Measurements from ENCODE around the gene PI4KB.

Gene PI4KB

GRCh38 chr1:151309811-151310323 is 17.3 kb downstream of the PI4KB start:
- no peaks in the 10 kb centered on the region for H3K27me3 Mint-ChIP-seq
- peaks cover 31% of the 10 kb centered on the region for H3K4me1 Mint-ChIP-seq
- no peak overlapping the region for H3K4me3 Mint-ChIP-seq
- H3K36me3 Mint-ChIP-seq (ENCODE audit: low read depth) = peaks cover 35% of the 10 kb centered on the region
- no peak for ATAC-seq
- no peak overlapping the region for H3K27ac Mint-ChIP-seq
- DNase-seq = no peak
- H3K9me3 Mint-ChIP-seq = no peaks in the 10 kb centered on the region

- no peak for DNase-seq
- no peak for ATAC-seq
- no peaks in the 10 kb centered on the region for H3K27me3 Mint-ChIP-seq
- no peaks in the 10 kb centered on the region for H3K4me1 Mint-ChIP-seq
- no peak overlapping the region for H3K27ac Mint-ChIP-seq
- H3K4me3 Mint-ChIP-seq = no peak overlapping the region
- no peaks in the 10 kb centered on the region for H3K9me3 Mint-ChIP-seq
- H3K36me3 Mint-ChIP-seq (ENCODE audit: low read depth) = peaks cover 35% of the 10 kb centered on the region
Observed at GRCh38 chr1:151294742-151295462, 32.3 kb downstream of the PI4KB start.

- H3K36me3 Mint-ChIP-seq (ENCODE audit: low read depth) = peaks cover 32% of the 10 kb centered on the region
- H3K4me3 Mint-ChIP-seq = no peak overlapping the region
- no peaks in the 10 kb centered on the region for H3K9me3 Mint-ChIP-seq
- DNase-seq (no peak), ATAC-seq (no peak)
- no peaks in the 10 kb centered on the region for H3K27me3 Mint-ChIP-seq
- peaks cover 6% of the 10 kb centered on the region for H3K4me1 Mint-ChIP-seq
- H3K27ac Mint-ChIP-seq = peak overlapping the region; percentile 67
Observed at GRCh38 chr1:151293093-151293492, 34.1 kb downstream of the PI4KB start.

- H3K4me1 Mint-ChIP-seq = peaks cover 6% of the 10 kb centered on the region
- no peak overlapping the region for H3K4me3 Mint-ChIP-seq
- peak overlapping the region; percentile 67 for H3K27ac Mint-ChIP-seq
- ATAC-seq (peak; percentile 6), DNase-seq (no peak)
- no peaks in the 10 kb centered on the region for H3K27me3 Mint-ChIP-seq
- no peaks in the 10 kb centered on the region for H3K9me3 Mint-ChIP-seq
- H3K36me3 Mint-ChIP-seq (ENCODE audit: low read depth) = peaks cover 28% of the 10 kb centered on the region
Observed at GRCh38 chr1:151292207-151293030, 34.8 kb downstream of the PI4KB start.

- no peak for DNase-seq
- Mint-ChIP-seq H3K9me3 (no peaks in the 10 kb centered on the region), H3K4me1 (peaks cover 6% of the 10 kb centered on the region), H3K27ac (no peak overlapping the region), H3K27me3 (no peaks in the 10 kb centered on the region), H3K36me3 (ENCODE audit: low read depth) (peaks cover 33% of the 10 kb centered on the region), H3K4me3 (no peak overlapping the region)
- ATAC-seq = no peak
Observed at GRCh38 chr1:151290709-151291303, 36.4 kb downstream of the PI4KB start.

- Mint-ChIP-seq H3K9me3 (no peaks in the 10 kb centered on the region), H3K4me1 (peaks cover 6% of the 10 kb centered on the region), H3K36me3 (ENCODE audit: low read depth) (peaks cover 33% of the 10 kb centered on the region), H3K27me3 (no peaks in the 10 kb centered on the region), H3K4me3 (no peak overlapping the region), H3K27ac (peak overlapping the region; percentile 27)
- DNase-seq = no peak
- ATAC-seq = no peak
Observed at GRCh38 chr1:151289991-151290708, 37.1 kb downstream of the PI4KB start.

GRCh38 chr1:151289080-151289935 is 37.9 kb downstream of the PI4KB start:
- Mint-ChIP-seq H3K27ac (peak overlapping the region; percentile 11), H3K4me3 (no peak overlapping the region), H3K27me3 (no peaks in the 10 kb centered on the region), H3K4me1 (peaks cover 12% of the 10 kb centered on the region), H3K9me3 (no peaks in the 10 kb centered on the region), H3K36me3 (ENCODE audit: low read depth) (peaks cover 33% of the 10 kb centered on the region)
- no peak for DNase-seq
- ATAC-seq = no peak

GRCh38 chr1:151288502-151288901 is 38.7 kb downstream of the PI4KB start:
- Mint-ChIP-seq H3K4me1 (peaks cover 20% of the 10 kb centered on the region), H3K4me3 (no peak overlapping the region), H3K9me3 (no peaks in the 10 kb centered on the region), H3K27ac (peak overlapping the region; percentile 28), H3K27me3 (no peaks in the 10 kb centered on the region), H3K36me3 (ENCODE audit: low read depth) (peaks cover 28% of the 10 kb centered on the region)
- ATAC-seq = no peak
- no peak for DNase-seq

- DNase-seq (no peak), ATAC-seq (no peak)
- no peak overlapping the region for H3K4me3 Mint-ChIP-seq
- H3K36me3 Mint-ChIP-seq (ENCODE audit: low read depth) = peaks cover 27% of the 10 kb centered on the region
- H3K9me3 Mint-ChIP-seq = no peaks in the 10 kb centered on the region
- no peak overlapping the region for H3K27ac Mint-ChIP-seq
- H3K4me1 Mint-ChIP-seq = peaks cover 23% of the 10 kb centered on the region
- H3K27me3 Mint-ChIP-seq = no peaks in the 10 kb centered on the region
Observed at GRCh38 chr1:151287767-151288500, 39.3 kb downstream of the PI4KB start.

GRCh38 chr1:151287341-151287699 is 39.9 kb downstream of the PI4KB start:
- Mint-ChIP-seq H3K9me3 (no peaks in the 10 kb centered on the region), H3K4me3 (no peak overlapping the region), H3K27ac (no peak overlapping the region), H3K27me3 (no peaks in the 10 kb centered on the region), H3K36me3 (ENCODE audit: low read depth) (peaks cover 23% of the 10 kb centered on the region), H3K4me1 (peaks cover 25% of the 10 kb centered on the region)
- ATAC-seq (no peak), DNase-seq (no peak)

GRCh38 chr1:151286619-151287340 is 40.4 kb downstream of the PI4KB start:
- Mint-ChIP-seq H3K4me1 (peaks cover 25% of the 10 kb centered on the region), H3K9me3 (no peaks in the 10 kb centered on the region), H3K27me3 (no peaks in the 10 kb centered on the region), H3K27ac (no peak overlapping the region), H3K4me3 (no peak overlapping the region), H3K36me3 (ENCODE audit: low read depth) (peaks cover 21% of the 10 kb centered on the region)
- DNase-seq (no peak), ATAC-seq (no peak)

- Mint-ChIP-seq H3K4me1 (peaks cover 40% of the 10 kb centered on the region), H3K4me3 (peak overlapping the region; percentile 97), H3K36me3 (ENCODE audit: low read depth) (peaks cover 17% of the 10 kb centered on the region), H3K27me3 (no peaks in the 10 kb centered on the region), H3K27ac (peak overlapping the region; percentile 69), H3K9me3 (no peaks in the 10 kb centered on the region)
- no peak for ATAC-seq
- DNase-seq = no peak
Observed at GRCh38 chr1:151284013-151284577, 43.1 kb downstream of the PI4KB start.

Measured in activated naive CD8-positive, alpha-beta T cell treated with anti-CD3 and anti-CD28 coated beads, Interleukin-2, amount 50 U/mL, for 24 hours (primary cell).